ENCODE data around the gene HTT. TPM values are rescaled to one million over a fixed set of nuclear protein-coding genes. Genes with fewer than 3 reads are reported as not detected.

Gene HTT
- total and polyA plus RNA-seq, 2 of the 13 experiments (the other 11 are each of a cell fraction or from before 2014, with no cell fraction given) = 17.5 to 19.5 TPM

DNA sequence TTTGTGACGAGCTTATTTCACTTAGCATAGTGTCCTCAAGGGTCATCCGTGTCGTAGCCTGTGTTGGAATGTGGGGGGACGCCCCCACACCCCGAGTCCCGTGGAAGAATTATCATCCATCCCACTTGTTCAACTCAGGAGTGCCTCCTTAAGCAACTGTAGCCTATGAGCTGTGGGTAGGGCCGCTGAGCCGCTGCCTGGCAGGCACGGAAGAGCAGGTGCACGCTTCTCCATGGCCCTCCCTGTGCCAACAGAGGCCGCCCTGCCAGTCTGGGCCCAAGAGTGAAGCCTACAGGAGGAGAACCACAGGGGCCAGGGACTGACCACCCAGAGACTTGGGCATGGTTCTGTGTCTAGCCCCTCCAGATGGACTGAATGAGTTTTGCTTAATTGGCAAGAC, 216.0 kb downstream of the HTT start:
- H3K36me3 ChIP-seq (replicated peaks in 1 of 2; ENCODE audit: control insufficient read depth in 1 of 2, insufficient read depth in 2 of 2, low read length in 2 of 2) = no peaks in the 10 kb centered on the region
- no peak for ATAC-seq
- peak overlapping the region; percentile 99 for H3K4me2 ChIP-seq (ENCODE audit: low read depth, low read length)
- FAIRE-seq = no peak
- intact Hi-C loops (cut with micrococcal nuclease; ENCODE audit: unreplicated experiment) (loop anchor here (5.0 kb wide), 1 partner anchor 152 kb away; the partner anchor contains the start of gene HGFAC), in situ Hi-C loops (cut with HindIII; ENCODE audit: extremely low pct_ligation_motif_present, low pct_unique_long_range_greater_than_20kb) (no loop called here)
- WGBS (ENCODE audit: low lambda C conversion rate) = 92% methylated on average over 8 of the region's 11 CpGs
- TF ChIP-seq, protein P1, sequence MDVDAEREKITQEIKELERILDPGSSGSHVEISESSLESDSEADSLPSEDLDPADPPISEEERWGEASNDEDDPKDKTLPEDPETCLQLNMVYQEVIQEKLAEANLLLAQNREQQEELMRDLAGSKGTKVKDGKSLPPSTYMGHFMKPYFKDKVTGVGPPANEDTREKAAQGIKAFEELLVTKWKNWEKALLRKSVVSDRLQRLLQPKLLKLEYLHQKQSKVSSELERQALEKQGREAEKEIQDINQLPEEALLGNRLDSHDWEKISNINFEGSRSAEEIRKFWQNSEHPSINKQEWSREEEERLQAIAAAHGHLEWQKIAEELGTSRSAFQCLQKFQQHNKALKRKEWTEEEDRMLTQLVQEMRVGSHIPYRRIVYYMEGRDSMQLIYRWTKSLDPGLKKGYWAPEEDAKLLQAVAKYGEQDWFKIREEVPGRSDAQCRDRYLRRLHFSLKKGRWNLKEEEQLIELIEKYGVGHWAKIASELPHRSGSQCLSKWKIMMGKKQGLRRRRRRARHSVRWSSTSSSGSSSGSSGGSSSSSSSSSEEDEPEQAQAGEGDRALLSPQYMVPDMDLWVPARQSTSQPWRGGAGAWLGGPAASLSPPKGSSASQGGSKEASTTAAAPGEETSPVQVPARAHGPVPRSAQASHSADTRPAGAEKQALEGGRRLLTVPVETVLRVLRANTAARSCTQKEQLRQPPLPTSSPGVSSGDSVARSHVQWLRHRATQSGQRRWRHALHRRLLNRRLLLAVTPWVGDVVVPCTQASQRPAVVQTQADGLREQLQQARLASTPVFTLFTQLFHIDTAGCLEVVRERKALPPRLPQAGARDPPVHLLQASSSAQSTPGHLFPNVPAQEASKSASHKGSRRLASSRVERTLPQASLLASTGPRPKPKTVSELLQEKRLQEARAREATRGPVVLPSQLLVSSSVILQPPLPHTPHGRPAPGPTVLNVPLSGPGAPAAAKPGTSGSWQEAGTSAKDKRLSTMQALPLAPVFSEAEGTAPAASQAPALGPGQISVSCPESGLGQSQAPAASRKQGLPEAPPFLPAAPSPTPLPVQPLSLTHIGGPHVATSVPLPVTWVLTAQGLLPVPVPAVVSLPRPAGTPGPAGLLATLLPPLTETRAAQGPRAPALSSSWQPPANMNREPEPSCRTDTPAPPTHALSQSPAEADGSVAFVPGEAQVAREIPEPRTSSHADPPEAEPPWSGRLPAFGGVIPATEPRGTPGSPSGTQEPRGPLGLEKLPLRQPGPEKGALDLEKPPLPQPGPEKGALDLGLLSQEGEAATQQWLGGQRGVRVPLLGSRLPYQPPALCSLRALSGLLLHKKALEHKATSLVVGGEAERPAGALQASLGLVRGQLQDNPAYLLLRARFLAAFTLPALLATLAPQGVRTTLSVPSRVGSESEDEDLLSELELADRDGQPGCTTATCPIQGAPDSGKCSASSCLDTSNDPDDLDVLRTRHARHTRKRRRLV (CRISPR knock-in tag; IDR thresholded peaks at IDR 0.05) = no peak
- TF ChIP-seq ZNF335 (CRISPR knock-in tag; IDR thresholded peaks at IDR 0.05) (no peak), ZNF850 (CRISPR knock-in tag; conservative IDR thresholded peaks at IDR 0.05) (no peak)
- TF ChIP-seq, protein P2, sequence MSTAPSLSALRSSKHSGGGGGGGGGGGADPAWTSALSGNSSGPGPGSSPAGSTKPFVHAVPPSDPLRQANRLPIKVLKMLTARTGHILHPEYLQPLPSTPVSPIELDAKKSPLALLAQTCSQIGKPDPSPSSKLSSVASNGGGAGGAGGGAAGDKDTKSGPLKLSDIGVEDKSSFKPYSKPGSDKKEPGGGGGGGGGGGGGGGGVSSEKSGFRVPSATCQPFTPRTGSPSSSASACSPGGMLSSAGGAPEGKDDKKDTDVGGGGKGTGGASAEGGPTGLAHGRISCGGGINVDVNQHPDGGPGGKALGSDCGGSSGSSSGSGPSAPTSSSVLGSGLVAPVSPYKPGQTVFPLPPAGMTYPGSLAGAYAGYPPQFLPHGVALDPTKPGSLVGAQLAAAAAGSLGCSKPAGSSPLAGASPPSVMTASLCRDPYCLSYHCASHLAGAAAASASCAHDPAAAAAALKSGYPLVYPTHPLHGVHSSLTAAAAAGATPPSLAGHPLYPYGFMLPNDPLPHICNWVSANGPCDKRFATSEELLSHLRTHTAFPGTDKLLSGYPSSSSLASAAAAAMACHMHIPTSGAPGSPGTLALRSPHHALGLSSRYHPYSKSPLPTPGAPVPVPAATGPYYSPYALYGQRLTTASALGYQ (CRISPR knock-in tag; IDR thresholded peaks at IDR 0.05) = no peak
- H3K4me1 ChIP-seq (ENCODE audit: insufficient read depth, low read length) = peaks cover 71% of the 10 kb centered on the region
- BruUV-seq (replicated peaks) = no TSS peak
- H3K9me3 ChIP-seq (ENCODE audit: low read length) = no peaks in the 10 kb centered on the region
- H4K20me1 ChIP-seq (ENCODE audit: insufficient read depth, low read length) = no peaks in the 10 kb centered on the region
- H3K4me3 ChIP-seq (replicated peaks in 1 of 3; ENCODE audit: insufficient read depth in 1 of 3, low read depth in 2 of 3, low read length in 3 of 3) = no peak overlapping the region
- no peak overlapping the region for H3K27ac ChIP-seq (ENCODE audit: extremely low read length, insufficient read depth, low read length)
- no peak overlapping the region for H3K9ac ChIP-seq (ENCODE audit: insufficient read depth, low read depth, low read length)
- H3K79me2 ChIP-seq (ENCODE audit: insufficient read depth, low read length) = peaks cover 30% of the 10 kb centered on the region
- H3K27me3 ChIP-seq (ENCODE audit: control insufficient read depth in 1 of 2, insufficient read depth in 2 of 2, low read length in 2 of 2) = no peaks in the 10 kb centered on the region
- ChIA-PET POLR2A (no interaction called here), CTCF (ENCODE audit: low intra/inter-chr PET ratio, low total read pairs) (no interaction called here)
- DNase-seq (ENCODE audit: low spot score) = no peak
- no peak overlapping the region for H2AFZ ChIP-seq (ENCODE audit: low read length)

All from HepG2 (cell line).